HL-60 (cell line): Measurements from ENCODE around the gene HOXB1.

Experiments used
- CTCF ChIP-seq: IDR thresholded peaks from one replicate; pipeline ENCODE4 v1.5.1; 2011; ENCODE audit warnings: low read length, control low read depth, inconsistent platforms; ENCODE audit not compliant: insufficient read depth
- POLR2AphosphoS5 ChIP-seq: IDR thresholded peaks from 2 replicates; pipeline ENCODE4 v1.6.1; 2012; ENCODE audit warnings: low read depth

- no peak for TF ChIP-seq CTCF
- no peak for TF ChIP-seq POLR2AphosphoS5
Observed at GRCh38 chr17:48554412-48555257, 23.8 kb upstream of the HOXB1 start.
